Measurements from ENCODE around the gene TMPRSS9. TPM values are rescaled to one million over a fixed set of nuclear protein-coding genes. Genes with fewer than 3 reads are reported as not detected.

Gene TMPRSS9
- total and polyA plus RNA-seq, 2 of the 13 experiments (the other 11 are each of a cell fraction or from before 2014, with no cell fraction given): 2.5 to 5.2 TPM

- peak; percentile 57; the same call in 1 of the 2 replicates for TF ChIP-seq HNF1B (CRISPR knock-in tag; IDR thresholded peaks at IDR 0.05)
- TF ChIP-seq IKZF1 (IDR thresholded peaks at IDR 0.05): no peak
- TF ChIP-seq IRF2 (CRISPR knock-in tag; IDR thresholded peaks at IDR 0.05): peak; percentile 66
- 0 out of 2 replicates have a peak, but pooled peaks have one; percentile 36 for TF ChIP-seq ZNF597 (CRISPR knock-in tag; IDR thresholded peaks at IDR 0.05)
- peak; percentile 68 for TF ChIP-seq RXRA (CRISPR knock-in tag; IDR thresholded peaks at IDR 0.05)
- peak; percentile 54; the same call in 1 of the 2 replicates for TF ChIP-seq DR1 (CRISPR knock-in tag; IDR thresholded peaks at IDR 0.05)
- no peak; the same call in 1 of the 2 replicates for TF ChIP-seq BORCS8-MEF2B (CRISPR knock-in tag; IDR thresholded peaks at IDR 0.05)
- peak; percentile 85 for TF ChIP-seq GABPB1 (CRISPR knock-in tag; IDR thresholded peaks at IDR 0.05)
- TF ChIP-seq CENPT (CRISPR knock-in tag; IDR thresholded peaks at IDR 0.05; ENCODE audit: low read depth): 0 out of 2 replicates have a peak, but pooled peaks have one; percentile 71
- 0 out of 2 replicates have a peak, but pooled peaks have one; percentile 22 for TF ChIP-seq FOXA3 (CRISPR knock-in tag; IDR thresholded peaks at IDR 0.05)
- TF ChIP-seq BRCA1 (CRISPR knock-in tag; IDR thresholded peaks at IDR 0.05): 0 out of 2 replicates have a peak, but pooled peaks have one; percentile 68
- peak; percentile 40; the same call in 1 of the 2 replicates for TF ChIP-seq SIN3B (IDR thresholded peaks at IDR 0.05; ENCODE audit: low read length)
- peak; percentile 44; the same call in 1 of the 2 replicates for TF ChIP-seq MNT (IDR thresholded peaks at IDR 0.05)
- TF ChIP-seq SMAD1 (CRISPR knock-in tag; IDR thresholded peaks at IDR 0.05; ENCODE audit: borderline replicate concordance, low read depth): 0 out of 2 replicates have a peak, but pooled peaks have one; percentile 48
- peak; percentile 47; the same call in 1 of the 2 replicates for TF ChIP-seq RAD21 (CRISPR knock-in tag; IDR thresholded peaks at IDR 0.05)
- peak; percentile 47 for TF ChIP-seq ELF1 (CRISPR knock-in tag; IDR thresholded peaks at IDR 0.05)
- TF ChIP-seq ZZZ3 (CRISPR knock-in tag; IDR thresholded peaks at IDR 0.05; ENCODE audit: borderline replicate concordance): peak; percentile 57; the same call in 1 of the 2 replicates
- TF ChIP-seq ZNF331 (CRISPR knock-in tag; IDR thresholded peaks at IDR 0.05): 0 out of 2 replicates have a peak, but pooled peaks have one; percentile 12
- TF ChIP-seq ZNF432 (CRISPR knock-in tag; IDR thresholded peaks at IDR 0.05; ENCODE audit: borderline replicate concordance): no peak
- no peak for TF ChIP-seq ETS1 (CRISPR knock-in tag; IDR thresholded peaks at IDR 0.05)
- peak; percentile 61; the same call in 1 of the 2 replicates for TF ChIP-seq RFX1 (IDR thresholded peaks at IDR 0.05)
- peak; percentile 89; the same call in 1 of the 2 replicates for TF ChIP-seq SPEN (CRISPR knock-in tag; IDR thresholded peaks at IDR 0.05; ENCODE audit: low read depth)
- 0 out of 2 replicates have a peak, but pooled peaks have one; percentile 26 for TF ChIP-seq RFX3 (CRISPR knock-in tag; IDR thresholded peaks at IDR 0.05)
These were observed 31.5 kb upstream of the TMPRSS9 start, which contains the start of the genes LSM7 and SPPL2B (continued) for GRCh38 chr19:2328401-2329148.
